HG03196 (cell line): Measurements from ENCODE around the gene FBXO34.

Experiments
- ATAC-seq: cut with Tn5 transposase; IDR thresholded peaks from one replicate; pipeline ENCODE4 v1.9.1; 2021; ENCODE audit not compliant: unreplicated experiment

FBXO34 gene, protein sequence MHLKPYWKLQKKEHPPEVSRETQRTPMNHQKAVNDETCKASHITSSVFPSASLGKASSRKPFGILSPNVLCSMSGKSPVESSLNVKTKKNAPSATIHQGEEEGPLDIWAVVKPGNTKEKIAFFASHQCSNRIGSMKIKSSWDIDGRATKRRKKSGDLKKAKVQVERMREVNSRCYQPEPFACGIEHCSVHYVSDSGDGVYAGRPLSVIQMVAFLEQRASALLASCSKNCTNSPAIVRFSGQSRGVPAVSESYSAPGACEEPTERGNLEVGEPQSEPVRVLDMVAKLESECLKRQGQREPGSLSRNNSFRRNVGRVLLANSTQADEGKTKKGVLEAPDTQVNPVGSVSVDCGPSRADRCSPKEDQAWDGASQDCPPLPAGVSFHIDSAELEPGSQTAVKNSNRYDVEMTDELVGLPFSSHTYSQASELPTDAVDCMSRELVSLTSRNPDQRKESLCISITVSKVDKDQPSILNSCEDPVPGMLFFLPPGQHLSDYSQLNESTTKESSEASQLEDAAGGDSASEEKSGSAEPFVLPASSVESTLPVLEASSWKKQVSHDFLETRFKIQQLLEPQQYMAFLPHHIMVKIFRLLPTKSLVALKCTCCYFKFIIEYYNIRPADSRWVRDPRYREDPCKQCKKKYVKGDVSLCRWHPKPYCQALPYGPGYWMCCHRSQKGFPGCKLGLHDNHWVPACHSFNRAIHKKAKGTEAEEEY

DNA sequence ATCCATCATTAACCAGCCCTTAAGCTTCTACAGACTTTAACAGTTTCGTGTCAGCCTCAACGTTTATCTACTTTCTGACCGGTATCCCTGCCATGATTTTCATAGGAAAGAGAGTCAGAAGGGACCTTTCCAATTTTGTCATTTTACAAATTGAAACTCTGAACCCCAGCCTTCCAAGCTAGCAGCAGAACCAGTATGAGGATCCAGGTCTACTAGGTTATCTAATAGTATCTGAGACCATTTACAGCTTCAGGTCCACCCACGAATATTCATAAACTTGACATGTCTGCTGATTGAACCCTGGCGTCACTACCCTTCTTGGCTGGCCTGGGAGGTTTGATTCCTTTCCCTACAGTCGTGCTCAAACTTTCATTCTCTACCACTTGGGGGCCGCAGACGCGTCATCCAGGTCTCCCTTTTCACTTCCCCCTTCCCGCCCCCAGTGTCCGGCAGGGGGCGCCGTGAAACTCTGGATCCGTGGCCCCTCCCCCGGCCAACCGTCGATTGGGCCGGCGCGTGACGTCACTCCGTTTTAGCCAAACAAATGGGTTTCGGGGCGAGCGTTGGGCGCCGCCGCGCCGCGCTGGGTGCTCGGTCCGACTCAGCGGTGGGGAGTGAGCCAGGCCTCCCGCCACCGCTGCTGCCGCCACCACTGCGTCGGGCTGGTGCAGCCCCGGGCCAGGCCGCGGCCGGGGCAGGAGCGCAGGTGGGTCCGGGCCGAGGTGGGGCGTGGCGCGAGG lies at the start of gene FBXO34:
Gene FBXO34, plus strand, starts transcription at position 590 of the 740 bp plus-strand sequence. CDS start 78,970 bp downstream, outside the sequence.
- peak; percentile 83 for ATAC-seq

DNA sequence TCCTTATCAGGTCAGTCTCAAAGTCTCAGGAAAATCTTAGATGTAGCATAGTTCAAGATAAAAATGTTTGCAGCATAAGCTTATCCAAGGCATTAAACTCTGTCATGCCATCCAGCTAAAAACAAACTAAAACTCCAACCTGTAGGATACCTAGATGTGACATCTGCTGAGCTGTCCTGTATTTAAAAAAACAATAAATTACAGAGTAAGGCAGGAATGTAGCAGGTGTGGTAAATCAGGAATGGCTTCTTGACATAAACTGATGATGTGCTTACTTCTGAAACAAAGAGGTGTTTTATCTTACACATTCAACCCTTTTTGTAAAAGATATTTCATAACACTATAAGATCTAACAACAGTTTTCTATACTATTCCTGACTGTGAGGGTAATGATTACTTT lies 49.3 kb upstream of the FBXO34 start:
- no peak for ATAC-seq

DNA sequence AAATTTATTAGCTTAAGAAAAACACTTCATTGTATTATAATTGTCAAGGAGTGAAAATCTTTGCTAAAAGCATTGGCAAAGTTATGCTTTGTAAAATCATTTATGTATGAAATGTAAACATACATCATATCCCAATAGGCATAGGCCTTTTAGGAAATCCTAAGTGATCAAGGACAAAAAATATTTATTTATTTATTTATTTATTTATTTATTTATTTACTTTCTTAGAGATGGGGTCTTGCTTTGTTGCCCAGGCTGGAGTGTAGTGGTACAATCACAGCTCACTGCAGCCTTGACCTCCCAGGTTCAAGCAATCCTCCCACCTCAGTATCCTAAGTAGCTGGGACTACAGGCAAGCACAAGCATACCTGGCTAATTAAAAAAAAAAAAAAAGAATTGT lies 47.9 kb upstream of the FBXO34 start:
- ATAC-seq = no peak

DNA sequence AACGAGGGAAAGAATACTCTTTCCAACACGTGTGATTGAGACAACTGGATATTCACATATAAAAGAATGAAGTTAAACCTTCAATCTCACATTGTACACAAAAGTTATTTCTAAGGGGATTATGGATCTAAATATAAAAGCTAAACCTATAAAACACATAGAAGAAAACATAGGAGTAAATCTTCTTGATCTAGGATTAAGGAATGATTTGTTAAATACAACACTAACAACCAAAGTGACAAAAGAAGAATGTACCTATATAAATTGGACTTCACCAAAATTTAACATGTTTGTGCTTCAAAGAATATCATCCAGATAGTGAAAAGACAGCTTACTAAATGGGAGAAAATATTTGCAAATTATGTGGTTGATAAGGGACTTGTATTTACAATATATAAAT lies 43.0 kb upstream of the FBXO34 start:
- no peak for ATAC-seq

DNA sequence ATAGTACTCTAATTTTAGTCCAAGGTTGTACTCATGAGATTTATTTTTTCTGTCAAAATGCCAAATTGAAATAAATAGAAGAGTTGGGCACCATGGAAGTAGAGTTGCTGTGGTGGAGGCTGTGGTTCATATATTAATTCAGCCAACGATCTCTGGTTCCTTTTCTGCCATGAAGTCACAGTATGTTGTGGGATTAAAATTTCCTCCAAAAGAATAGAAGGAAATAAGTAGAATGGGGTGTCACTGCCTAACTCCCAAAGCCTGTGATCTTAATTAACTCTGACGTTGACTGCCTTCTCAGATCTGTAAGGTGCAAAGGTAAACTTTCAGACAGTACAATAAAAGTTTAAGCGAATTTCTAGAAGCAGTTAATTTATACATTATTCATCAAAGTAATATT lies 37.6 kb upstream of the FBXO34 start:
- no peak for ATAC-seq

DNA sequence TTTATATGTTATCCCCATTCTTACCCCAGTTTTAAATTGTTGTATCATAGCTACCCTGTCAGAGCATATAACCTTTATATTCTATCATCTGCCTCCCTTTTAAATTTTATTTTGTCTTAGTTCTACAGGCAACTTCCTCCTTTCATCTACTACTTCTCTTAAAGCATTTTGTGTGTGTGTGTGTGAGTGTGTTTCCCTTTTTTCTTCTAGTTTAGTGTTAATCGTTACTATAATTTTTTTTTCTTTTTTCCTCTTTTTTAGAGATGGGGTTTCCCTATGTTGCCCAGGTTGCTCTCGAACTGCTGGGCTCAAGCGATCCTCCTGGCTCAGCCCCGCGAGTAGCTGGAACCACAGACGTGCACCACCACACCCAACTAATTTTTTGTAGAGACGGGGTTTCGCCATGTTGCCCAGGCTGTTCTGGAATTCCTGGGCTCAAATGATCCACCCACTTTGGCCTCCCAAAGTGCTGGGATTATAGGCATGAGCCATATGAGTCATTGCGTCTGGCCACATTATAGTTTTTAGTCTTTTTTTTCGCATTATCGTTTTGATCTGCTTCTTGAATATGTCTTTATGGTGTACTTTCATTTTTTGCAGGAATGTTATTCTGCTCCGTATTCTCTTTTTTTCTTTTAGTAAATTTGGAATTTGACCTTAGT lies 33.1 kb upstream of the FBXO34 start:
- ATAC-seq = no peak

DNA sequence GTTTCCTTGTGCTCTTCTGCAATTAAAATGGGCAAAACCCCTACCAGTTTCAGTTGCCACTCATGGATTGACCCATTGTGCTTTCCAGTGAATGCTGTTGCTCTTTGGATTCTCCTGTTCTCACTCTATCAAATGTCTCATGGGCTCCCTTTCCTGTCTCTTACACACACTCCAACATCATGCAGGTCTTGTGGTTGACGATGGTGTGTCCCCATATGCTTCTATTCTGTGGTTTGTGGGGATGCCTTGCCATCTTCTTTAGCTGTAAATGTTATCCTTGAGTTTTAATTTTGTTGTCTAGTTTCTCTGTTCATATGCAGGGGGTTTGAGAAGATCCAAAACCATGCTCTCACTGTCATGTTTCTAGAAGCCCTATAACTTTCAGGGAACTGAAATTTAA lies 31.9 kb upstream of the FBXO34 start:
- no peak for ATAC-seq

DNA sequence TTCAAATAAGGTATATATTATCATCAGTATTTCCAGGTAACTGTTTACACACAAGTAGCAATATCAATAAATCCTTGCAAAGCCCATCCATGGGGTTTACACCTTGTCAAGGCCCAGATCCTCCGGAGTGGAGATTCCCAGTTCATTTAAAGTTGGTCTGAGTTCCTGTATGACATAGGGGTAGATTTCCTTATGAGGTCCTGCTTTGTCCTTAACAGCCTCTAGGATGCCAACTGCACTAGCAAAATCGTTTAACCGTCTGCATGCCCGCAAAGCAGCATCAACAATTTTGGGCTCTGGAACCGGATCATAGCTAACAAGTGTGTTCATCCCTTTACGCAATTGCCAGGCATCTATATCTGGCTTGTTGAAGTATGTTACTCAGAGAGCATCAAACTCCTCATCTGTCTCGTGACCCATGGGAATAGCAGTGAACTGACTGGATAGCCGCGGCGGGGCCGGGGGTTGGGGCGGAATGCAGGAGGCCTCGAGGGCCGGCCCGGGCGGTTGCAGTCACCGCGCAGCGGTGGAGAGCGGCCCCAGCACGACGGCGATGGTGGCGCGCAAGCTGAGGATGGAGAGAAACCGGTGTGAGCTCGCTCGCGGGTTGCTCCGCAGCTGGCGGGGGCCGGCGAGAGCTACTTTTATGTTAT lies 30.6 kb upstream of the FBXO34 start:
- no peak for ATAC-seq

DNA sequence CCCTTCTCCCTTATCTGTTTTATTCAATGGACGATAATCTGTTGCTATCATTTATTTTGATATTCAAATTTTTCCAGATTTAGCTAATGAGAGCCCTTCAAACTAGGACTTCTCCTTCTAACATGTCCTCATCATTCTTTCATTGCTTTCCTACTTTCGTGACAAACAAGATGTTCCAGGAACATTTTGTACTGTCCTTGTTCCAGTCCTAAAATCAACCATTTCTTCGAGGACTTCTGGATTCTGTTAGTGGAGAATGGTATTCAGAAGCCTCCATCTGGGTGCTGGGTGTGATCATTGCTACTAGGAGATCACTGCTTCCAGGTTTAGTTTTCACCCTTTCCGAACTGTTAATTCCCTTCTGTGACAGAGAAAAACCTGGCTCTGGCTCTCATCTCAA lies 29.5 kb upstream of the FBXO34 start:
- ATAC-seq = no peak

DNA sequence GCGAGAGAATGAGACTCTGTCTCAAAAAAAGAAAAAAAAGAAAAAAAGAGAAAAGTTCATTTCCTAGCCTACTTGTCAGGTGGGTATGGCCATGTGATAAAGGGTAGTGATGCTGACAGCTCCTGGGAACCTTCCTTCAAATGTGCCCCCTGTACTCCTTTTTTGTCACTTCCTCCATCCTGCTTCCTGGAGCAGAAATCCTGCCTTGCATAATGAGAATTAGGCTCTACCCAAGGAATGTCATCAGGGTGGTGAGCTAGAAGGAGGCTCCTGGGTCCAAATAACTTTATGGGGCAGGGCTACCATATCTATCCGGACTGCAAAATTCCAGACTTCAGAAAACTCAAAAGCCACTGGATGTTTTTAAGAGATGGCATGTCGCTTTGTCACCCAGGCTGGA lies 27.8 kb upstream of the FBXO34 start:
- ATAC-seq = no peak

DNA sequence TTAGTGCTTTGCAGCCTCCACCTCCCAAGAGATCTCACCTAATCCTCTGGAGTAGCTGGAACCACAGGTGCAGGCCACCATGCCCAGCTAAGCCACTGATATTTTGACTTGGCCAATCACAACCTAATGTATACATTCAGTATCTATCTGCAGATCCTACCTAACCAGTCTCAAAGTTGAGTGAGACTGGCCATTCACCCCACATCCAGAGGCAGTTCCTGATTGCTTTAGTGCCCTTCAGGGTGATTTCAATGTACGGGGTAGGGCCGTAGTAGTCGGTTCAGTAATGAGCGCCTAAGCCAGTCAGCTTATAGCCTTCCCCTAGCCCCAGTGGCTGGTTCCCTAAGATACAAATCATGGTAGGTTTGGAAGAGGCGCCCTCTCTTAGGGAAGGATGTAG lies 27.4 kb upstream of the FBXO34 start:
- no peak for ATAC-seq

DNA sequence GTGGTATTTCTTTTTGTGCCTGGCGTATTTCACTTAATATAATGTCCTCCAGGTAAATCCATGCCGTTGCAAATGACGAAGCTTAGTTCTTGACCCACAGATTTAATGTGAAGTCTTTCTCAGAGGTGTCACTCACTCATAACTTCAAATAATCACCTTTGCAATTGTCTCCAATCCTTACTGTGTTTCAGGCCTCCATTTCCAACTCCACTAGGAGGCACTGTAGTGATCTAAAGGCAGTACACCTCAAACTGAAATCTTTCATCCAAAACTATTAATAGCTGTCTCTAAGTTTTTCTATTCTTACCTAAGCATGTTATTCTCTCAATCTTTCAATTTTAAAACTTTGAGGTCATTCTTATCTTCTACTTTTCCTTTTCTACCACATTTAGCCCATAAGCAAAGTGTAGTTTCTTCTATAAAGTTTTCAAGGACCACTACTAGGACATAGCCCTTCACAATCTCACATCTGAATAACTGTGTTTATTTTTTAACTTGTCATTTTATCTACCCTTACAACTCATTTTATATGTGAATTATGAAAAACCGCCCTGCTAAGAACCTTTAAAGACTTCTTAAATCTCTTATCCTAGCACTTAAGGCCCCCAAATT lies 25.5 kb upstream of the FBXO34 start:
- no peak for ATAC-seq

DNA sequence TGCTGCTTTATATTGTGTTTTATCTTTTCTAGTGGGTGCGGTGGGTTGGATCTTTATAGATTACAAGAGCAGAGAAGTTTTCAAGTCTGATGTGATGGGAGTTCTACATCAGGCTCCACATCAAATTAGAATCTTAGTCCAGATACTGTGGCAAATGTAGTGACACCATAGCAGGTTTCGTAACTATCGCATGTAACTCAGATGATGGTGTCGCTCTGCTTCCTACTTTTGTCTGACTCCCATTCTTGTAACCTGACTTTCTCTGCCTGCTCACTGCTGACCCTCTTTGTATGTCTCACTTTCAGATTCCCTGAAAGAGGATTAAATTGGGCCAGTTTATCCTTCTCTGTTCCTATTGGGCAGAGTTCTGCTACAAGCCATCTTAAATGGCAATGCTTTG lies 22.8 kb upstream of the FBXO34 start:
- ATAC-seq = no peak

DNA sequence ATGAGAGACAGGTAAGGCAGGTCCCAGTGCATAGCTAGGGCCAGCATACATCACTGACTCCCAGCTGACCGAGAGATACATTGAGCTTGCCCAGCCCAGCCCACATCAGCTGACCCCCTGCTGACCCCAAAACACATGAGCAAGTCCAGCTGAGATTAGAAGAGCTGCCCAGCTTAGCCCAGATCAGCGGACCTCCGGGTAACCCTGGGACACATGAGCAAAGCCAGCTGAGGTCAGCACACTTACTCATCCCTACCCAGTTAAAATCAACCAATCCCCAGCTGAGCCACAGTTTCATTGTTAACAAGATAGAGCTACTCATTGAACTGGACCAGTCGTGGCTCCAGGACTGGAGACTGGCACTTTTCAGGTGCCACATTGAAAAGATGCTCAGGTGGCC lies 21.8 kb upstream of the FBXO34 start:
- ATAC-seq = no peak

DNA sequence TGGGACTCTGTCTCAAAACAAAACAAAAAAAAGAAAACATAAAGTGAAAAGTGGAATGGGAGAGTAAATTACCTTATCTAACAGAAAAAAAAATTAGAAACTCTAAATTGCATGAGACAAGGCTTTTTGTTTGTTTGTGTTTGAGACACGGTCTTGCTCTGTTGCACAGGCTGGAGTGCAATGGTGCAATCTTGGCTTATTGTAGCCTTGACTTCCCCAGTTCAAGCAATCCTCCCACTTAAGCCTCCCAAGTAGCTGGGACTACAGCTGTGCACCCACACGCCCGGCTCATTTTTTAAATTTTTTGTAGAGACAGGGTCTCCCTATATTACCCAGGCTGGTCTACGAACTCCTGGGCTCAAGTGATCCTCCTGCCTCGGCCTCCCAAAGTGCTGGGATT lies 17.9 kb upstream of the FBXO34 start:
- no peak for ATAC-seq

DNA sequence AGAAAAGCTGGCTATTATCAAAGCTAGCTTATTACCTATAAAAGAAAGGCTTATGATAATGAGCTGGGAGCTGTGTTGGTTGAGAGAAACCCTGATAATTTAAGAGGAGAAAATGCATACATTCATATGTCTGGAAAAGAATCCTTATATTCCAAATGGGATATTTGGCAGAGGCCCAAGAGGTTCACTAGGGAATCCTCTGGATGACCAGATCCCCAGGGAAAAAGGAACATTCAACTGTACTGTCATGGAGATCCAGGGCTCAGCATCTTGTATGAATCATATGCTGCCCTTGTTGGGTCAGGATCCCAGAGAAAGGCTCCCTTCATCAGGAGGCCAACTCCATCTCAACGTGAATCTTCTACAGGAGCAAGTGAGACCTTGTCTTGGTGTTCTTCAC lies 16.6 kb upstream of the FBXO34 start:
- no peak for ATAC-seq

DNA sequence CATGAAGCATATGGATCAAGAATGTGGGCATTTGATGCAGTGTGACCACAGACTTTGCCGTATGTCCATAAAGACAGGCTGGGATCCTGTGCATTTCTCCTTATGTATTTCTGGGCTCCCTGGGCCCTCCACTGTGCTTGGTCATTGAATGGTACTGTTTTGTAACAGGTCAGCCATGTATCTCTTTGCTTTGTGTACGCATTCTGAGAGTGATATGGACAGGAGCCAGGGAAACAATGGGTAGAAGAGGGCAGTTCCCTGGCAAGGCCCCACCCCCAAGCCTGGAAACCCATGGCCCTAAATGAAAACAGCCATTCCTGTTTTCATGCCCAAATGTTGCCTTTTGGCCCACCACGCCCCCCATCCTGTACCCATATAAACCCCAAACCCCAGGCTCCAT lies 15.2 kb upstream of the FBXO34 start:
- ATAC-seq = no peak

DNA sequence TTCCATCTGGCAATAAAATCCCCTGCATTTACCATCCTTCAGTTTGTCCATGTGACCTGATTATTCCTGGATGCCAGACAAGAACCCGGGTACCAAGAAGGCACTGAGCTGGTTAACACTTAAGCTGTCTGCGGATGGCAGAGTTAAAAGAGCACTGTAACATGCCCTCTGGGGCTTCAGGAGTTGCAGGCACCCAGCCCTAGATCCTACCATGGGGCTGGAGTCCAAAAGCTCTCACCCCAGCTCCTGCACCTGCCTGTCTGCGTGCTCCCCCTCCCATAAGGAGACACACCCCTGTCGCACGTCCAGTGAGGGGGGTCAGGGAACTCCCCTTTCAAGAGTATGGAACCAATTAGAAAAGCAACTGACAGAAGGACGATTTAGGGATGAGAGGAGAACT lies 14.6 kb upstream of the FBXO34 start:
- no peak for ATAC-seq

DNA sequence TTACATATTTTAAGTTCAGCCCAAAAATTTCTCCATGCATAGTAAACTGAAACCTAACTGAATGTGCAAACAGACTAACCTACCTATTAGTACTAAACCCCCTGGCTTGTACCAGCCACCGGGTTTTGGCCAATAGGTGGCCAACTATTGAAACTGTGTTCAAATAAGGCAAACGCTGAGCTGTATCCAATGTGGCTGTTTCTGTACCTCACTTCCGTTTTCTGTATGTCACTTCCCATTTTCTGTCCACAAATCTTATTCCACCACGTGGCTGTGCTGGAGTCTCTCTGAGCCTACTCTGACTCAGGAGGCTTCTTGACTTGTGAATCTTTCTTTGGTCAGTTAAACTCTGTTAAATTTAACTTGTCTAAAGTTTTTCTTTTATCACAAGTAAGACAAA lies 6.0 kb upstream of the FBXO34 start:
- no peak for ATAC-seq

DNA sequence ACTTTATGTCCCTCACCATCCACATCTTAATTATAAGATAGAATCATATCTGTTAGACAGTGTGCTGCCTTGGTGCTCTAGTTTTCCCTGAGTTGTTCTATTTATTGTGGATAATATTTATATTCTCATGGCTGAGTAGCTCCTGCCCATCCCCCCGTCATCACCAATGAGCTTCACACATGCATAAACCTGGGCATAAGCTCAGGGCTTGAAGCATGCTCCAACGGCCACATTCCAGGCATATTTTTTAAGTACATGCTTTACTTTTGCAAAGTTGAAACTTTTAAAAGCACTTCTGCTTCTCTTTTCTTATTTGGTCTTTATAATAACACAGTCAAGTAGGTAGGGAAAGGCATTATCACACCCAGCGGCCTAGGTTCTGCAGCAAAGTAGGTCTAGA lies 3.4 kb upstream of the FBXO34 start:
- no peak for ATAC-seq
